ENCODE data around the gene MCAM. TPM values are rescaled to one million over a fixed set of nuclear protein-coding genes. Genes with fewer than 3 reads are reported as not detected.

Gene MCAM
- total RNA-seq, 1 experiment from 2014 or later, result 26.4 TPM

GRCh38 chr11:119319700-119320239 lies 2.8 kb upstream of the MCAM start:
- peak overlapping the region; percentile 51 for H3K4me3 Mint-ChIP-seq
- ATAC-seq (no peak), DNase-seq (ENCODE audit: low spot score) (no peak)
- H3K4me1 Mint-ChIP-seq, result peaks cover 51% of the 10 kb centered on the region
- POLR2A ChIA-PET, result interaction anchor here (1.6 kb wide), 1 partner anchor 9 kb away, joined by 5 read pairs; no protein-coding TSS in a partner anchor
- CTCF ChIA-PET, result interaction anchor here (0.5 to 13.7 kb wide), 7 partner anchors 20 to 175 kb away, joined by 3 to 387 read pairs (median 12); partner anchors contain the start of genes C1QTNF5 and CBL
- H3K36me3 Mint-ChIP-seq, result no peaks in the 10 kb centered on the region
- H3K27ac Mint-ChIP-seq, result no peak overlapping the region
- TF ChIP-seq, protein P1, sequence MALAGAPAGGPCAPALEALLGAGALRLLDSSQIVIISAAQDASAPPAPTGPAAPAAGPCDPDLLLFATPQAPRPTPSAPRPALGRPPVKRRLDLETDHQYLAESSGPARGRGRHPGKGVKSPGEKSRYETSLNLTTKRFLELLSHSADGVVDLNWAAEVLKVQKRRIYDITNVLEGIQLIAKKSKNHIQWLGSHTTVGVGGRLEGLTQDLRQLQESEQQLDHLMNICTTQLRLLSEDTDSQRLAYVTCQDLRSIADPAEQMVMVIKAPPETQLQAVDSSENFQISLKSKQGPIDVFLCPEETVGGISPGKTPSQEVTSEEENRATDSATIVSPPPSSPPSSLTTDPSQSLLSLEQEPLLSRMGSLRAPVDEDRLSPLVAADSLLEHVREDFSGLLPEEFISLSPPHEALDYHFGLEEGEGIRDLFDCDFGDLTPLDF (CRISPR knock-in tag; IDR thresholded peaks at IDR 0.05), result no peak
- TF ChIP-seq ZNF671 (CRISPR knock-in tag; IDR thresholded peaks at IDR 0.05) (no peak), RELA (CRISPR knock-in tag; IDR thresholded peaks at IDR 0.05; ENCODE audit: borderline replicate concordance) (no peak), MYBL2 (CRISPR knock-in tag; IDR thresholded peaks at IDR 0.05) (no peak)
- TF ChIP-seq, protein P2, sequence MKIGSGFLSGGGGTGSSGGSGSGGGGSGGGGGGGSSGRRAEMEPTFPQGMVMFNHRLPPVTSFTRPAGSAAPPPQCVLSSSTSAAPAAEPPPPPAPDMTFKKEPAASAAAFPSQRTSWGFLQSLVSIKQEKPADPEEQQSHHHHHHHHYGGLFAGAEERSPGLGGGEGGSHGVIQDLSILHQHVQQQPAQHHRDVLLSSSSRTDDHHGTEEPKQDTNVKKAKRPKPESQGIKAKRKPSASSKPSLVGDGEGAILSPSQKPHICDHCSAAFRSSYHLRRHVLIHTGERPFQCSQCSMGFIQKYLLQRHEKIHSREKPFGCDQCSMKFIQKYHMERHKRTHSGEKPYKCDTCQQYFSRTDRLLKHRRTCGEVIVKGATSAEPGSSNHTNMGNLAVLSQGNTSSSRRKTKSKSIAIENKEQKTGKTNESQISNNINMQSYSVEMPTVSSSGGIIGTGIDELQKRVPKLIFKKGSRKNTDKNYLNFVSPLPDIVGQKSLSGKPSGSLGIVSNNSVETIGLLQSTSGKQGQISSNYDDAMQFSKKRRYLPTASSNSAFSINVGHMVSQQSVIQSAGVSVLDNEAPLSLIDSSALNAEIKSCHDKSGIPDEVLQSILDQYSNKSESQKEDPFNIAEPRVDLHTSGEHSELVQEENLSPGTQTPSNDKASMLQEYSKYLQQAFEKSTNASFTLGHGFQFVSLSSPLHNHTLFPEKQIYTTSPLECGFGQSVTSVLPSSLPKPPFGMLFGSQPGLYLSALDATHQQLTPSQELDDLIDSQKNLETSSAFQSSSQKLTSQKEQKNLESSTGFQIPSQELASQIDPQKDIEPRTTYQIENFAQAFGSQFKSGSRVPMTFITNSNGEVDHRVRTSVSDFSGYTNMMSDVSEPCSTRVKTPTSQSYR (CRISPR knock-in tag; IDR thresholded peaks at IDR 0.05), result no peak
- H3K27me3 Mint-ChIP-seq (ENCODE audit: low read depth), result peaks cover 37% of the 10 kb centered on the region
- H3K9me3 Mint-ChIP-seq, result no peaks in the 10 kb centered on the region

GRCh38 chr11:119319136-119319699 lies 2.3 kb upstream of the MCAM start:
- Mint-ChIP-seq H3K27me3 (ENCODE audit: low read depth) (peaks cover 43% of the 10 kb centered on the region), H3K9me3 (no peaks in the 10 kb centered on the region), H3K4me3 (peak overlapping the region; percentile 51), H3K4me1 (peaks cover 54% of the 10 kb centered on the region), H3K27ac (peak overlapping the region; percentile 83), H3K36me3 (peaks cover 3% of the 10 kb centered on the region; the same call in 1 of the 2 replicates)
- DNase-seq (ENCODE audit: low spot score) (no peak), ATAC-seq (no peak)
- CTCF ChIA-PET, result interaction anchor here (0.5 to 13.7 kb wide), 11 partner anchors 15 to 174 kb away, joined by 3 to 387 read pairs (median 7); partner anchors contain the start of genes C1QTNF5, CBL and RNF26
- POLR2A ChIA-PET, result interaction anchor here (1.0 to 4.7 kb wide), 2 partner anchors 15 to 19 kb away, joined by 5 to 35 read pairs; partner anchors contain the start of gene RNF26
- TF ChIP-seq, protein P3, sequence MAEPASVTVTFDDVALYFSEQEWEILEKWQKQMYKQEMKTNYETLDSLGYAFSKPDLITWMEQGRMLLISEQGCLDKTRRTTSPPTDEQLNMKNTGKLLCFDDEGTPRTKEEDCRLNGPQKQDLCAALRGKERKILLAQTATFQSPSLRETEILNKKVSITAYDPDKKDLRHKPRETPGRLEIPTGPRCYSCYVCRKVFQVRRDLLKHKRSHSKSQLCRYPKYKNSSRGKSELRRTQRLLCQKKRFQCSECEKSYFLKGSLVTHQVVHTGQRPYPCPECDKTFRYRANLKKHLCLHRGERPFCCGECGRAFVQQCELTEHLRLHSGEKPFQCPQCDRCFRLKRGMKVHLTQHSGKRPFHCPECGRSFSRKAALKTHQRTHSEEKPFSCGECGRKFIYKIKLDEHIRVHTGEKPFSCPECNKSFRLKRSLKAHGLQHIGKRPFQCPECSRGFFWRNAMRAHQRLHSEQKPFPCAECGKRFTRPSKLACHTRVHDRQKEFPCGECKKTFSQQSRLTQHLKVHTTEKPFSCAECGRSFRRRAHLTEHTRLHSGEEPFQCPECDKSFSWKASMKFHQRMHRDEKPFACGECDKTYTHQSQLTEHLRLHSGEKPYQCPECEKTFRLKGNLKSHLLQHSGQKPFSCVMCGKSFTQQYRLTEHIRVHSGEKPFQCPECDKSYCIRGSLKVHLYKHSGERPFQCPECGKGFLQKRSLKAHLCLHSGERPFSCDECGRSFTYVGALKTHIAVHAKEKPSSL (CRISPR knock-in tag; conservative IDR thresholded peaks at IDR 0.05), result no peak
- TF ChIP-seq, protein P1 (CRISPR knock-in tag; IDR thresholded peaks at IDR 0.05), result no peak

DNA sequence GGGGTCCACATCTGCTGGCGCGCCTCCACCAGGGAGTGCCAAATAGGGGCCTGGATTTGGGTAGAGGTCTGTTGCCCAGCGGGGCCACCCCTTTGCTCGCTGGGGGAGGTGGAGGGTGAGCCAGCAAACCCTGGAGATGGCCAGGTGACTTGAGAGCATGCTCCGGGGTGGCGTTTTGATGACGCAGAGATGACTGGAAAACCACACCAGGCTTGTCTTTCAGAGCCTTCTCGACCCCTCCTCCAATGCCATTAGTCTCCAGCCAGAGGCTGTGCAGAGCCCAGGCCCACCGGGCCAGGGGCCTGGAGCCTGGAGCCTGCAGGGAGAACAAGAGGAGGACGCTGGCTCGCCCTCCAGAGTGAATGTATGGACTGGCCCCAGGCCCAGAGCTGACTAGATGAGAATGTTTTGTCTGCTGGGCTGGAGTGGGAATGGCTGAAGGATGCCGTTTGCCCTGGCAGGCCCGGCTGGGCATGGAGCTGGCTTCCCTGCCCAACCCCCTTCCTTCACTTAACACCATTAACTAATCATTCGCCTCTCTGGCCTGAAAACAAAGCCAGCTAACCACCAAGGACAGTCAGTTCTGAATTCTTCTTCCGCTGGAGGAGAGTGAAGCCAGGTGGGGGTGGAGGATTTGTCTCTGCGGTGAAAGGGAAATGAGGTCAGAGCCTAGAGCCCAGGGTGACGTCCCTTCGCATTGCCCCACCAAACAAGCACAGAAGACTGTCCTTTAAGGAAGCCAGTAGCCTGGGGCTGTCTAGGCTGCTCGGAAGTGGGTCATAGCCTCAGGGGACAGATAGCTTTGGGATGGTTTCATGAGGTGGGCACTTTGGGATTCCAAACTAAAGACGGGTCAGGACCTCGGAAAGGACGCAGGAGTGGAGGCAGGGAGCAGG lies 1.6 kb upstream of the MCAM start:
- TF ChIP-seq ATF6 (CRISPR knock-in tag; IDR thresholded peaks at IDR 0.05) (no peak), PRRX2 (CRISPR knock-in tag; IDR thresholded peaks at IDR 0.05) (no peak), FOXP1 (CRISPR knock-in tag; IDR thresholded peaks at IDR 0.05; ENCODE audit: borderline replicate concordance) (0 out of 2 replicates have a peak, but pooled peaks have one; percentile 59), ZMAT4 (CRISPR knock-in tag; IDR thresholded peaks at IDR 0.05) (no peak), KAT7 (CRISPR knock-in tag; IDR thresholded peaks at IDR 0.05; ENCODE audit: borderline replicate concordance) (no peak)
- Mint-ChIP-seq H3K27ac (peak overlapping the region; percentile 83), H3K4me3 (peak overlapping the region; percentile 54), H3K4me1 (peaks cover 47% of the 10 kb centered on the region), H3K9me3 (no peaks in the 10 kb centered on the region), H3K36me3 (peaks cover 5% of the 10 kb centered on the region; the same call in 1 of the 2 replicates), H3K27me3 (ENCODE audit: low read depth) (peaks cover 44% of the 10 kb centered on the region)
- no peak for DNase-seq (ENCODE audit: low spot score)
- ATAC-seq, result peak; percentile 2
- CTCF ChIA-PET, result interaction anchor here (0.6 to 13.7 kb wide), 12 partner anchors 11 to 410 kb away, joined by 3 to 387 read pairs (median 6); partner anchors contain the start of genes C1QTNF5, CBL and RNF26
- POLR2A ChIA-PET, result interaction anchor here (0.8 to 4.7 kb wide), 4 partner anchors 12 to 216 kb away, joined by 3 to 35 read pairs (median 4); partner anchors contain the start of genes DPAGT1 and RNF26

Data from WTC11 (cell line).